Stimulated activated CD4-positive, alpha-beta T cell treated with anti-CD3 and anti-CD28 coated beads, Interleukin-1b, Interleukin-23, amount 100 ng/mL, for 4 hours (primary cell): ENCODE results near the gene CREB1.
"Not testable (repeated sequence)": the region's sequence is repeated elsewhere in the genome, so short reads cannot be mapped to it uniquely, and the experiment has no call there.

Experiments used
- DNase-seq, 2 donors: peaks; one replicate each; pipeline ENCODE4 v3.0.0-alpha.2; 2020; ENCODE audit warnings: low read depth in 2 of 2

The CREB1 gene

GRCh38 chr2:207617011-207617671, 87.4 kb downstream of the CREB1 start:
- no peak for DNase-seq

GRCh38 chr2:207619764-207620203, 90.0 kb downstream of the CREB1 start:
- DNase-seq: no peak

- no peak for DNase-seq
Observed at GRCh38 chr2:207621501-207622039, 91.8 kb downstream of the CREB1 start.

- peak; percentile 35 to 61 for DNase-seq
Observed at GRCh38 chr2:207624185-207625013, 94.6 kb downstream of the CREB1 start.

- DNase-seq: peak; percentile 92 to 93
Observed at GRCh38 chr2:207625014-207625907, 95.5 kb downstream of the CREB1 start, which contains the start of gene METTL21A. METTL21A (minus strand) TSS chr2:207625394; CDS start chr2:207624375, 1,019 bp downstream.

- no peak for DNase-seq
Observed at GRCh38 chr2:207629553-207629952, 99.8 kb downstream of the CREB1 start.

- DNase-seq: no peak
Observed at GRCh38 chr2:207630491-207630890, 100.7 kb downstream of the CREB1 start.

- DNase-seq: no peak
Observed at GRCh38 chr2:207632575-207633493, 103.1 kb downstream of the CREB1 start.

- no peak for DNase-seq
Observed at GRCh38 chr2:207633686-207634085, 103.9 kb downstream of the CREB1 start.

GRCh38 chr2:207635468-207636200, 105.9 kb downstream of the CREB1 start:
- DNase-seq: no peak

GRCh38 chr2:207639288-207639687, 109.5 kb downstream of the CREB1 start:
- DNase-seq: not testable (repeated sequence)

GRCh38 chr2:207640160-207640559, 110.4 kb downstream of the CREB1 start:
- no peak for DNase-seq

GRCh38 chr2:207640661-207641060, 110.9 kb downstream of the CREB1 start:
- DNase-seq: no peak

- no peak for DNase-seq
Observed at GRCh38 chr2:207643892-207644291, 114.1 kb downstream of the CREB1 start.

- DNase-seq: not testable (repeated sequence)
Observed at GRCh38 chr2:207646582-207646981, 116.8 kb downstream of the CREB1 start.
